Ovary (tissue), 10 donors: Measurements from ENCODE around the gene NOP53. TPM values are rescaled to one million over a fixed set of nuclear protein-coding genes. Genes with fewer than 3 reads are reported as not detected.

Experiments
- DNase-seq, 5 donors: peaks; one replicate each; pipeline ENCODE4 v3.0.0-alpha.2; 2019 to 2020
- H3K27ac ChIP-seq, 2 donors: fragments of 200-600 bp; one replicate each; pipeline versions ENCODE4 v1.5.1 to v1.8.0; 2019 to 2022
- H3K27me3 ChIP-seq: fragments of 200-600 bp; one replicate; pipeline ENCODE4 v1.8.0; 2022
- H3K36me3 ChIP-seq: fragments of 200-600 bp; sonication (generic); one replicate; pipeline ENCODE4 v1.5.1; 2019
- H3K4me1 ChIP-seq: one replicate; pipeline ENCODE4 v1.8.1; 2013; ENCODE audit warnings: mild to moderate bottlenecking, moderate library complexity; ENCODE audit not compliant: insufficient read depth
- H3K4me3 ChIP-seq: fragments of 200-600 bp; sonication (generic); one replicate; pipeline ENCODE4 v1.5.1; 2017
- H3K9me3 ChIP-seq, 2 donors: fragments of 200-600 bp in 1 of 2; sonication (generic) in 1 of 2; one replicate each; pipeline versions ENCODE4 v1.5.1 to v1.8.1; 2013 to 2019; ENCODE audit warnings: mild to moderate bottlenecking in 1 of 2, moderate library complexity in 1 of 2
- EP300 ChIP-seq: sonication (generic); formaldehyde crosslinking; IDR thresholded peaks from one replicate; pipeline ENCODE4 v1.6.1; 2017; ENCODE audit warnings: antibody characterized with exemption
- POLR2A ChIP-seq: fragments of 450-650 bp; IDR thresholded peaks from one replicate; pipeline ENCODE4 v1.6.1; 2017; ENCODE audit warnings: antibody characterized with exemption, mild to moderate bottlenecking, moderate library complexity
- WGBS, 3 donors: extraction: QIAGEN DNeasy Blood & Tissue Kit in 1 of 3; methylation state at CpG; one replicate each; pipeline versions ENCODE4 v1.1.5 to v1.1.7; 2013 to 2017; 5-methylcytosine and 5-hydroxymethylcytosine counted together
- intact Hi-C, 4 donors: fragments of 100-400 bp; cut with DNase I; formaldehyde crosslinking; loops; one replicate each; pipeline versions ENCODE4 v1.11.0 to v1.15.1; 2022 to 2023
- long read RNA-seq, 3 donors: library from polyadenylated mRNA in 2 of 3; unstranded in 2 of 3; transcript quantifications; one replicate each; pipeline ENCODE4 v2.0.0 and lab custom pipeline, GENCODE V29; 2021 to 2026
- polyA plus RNA-seq, 2 donors: library from polyadenylated mRNA; stranded (reverse); fragments of 200-250 nt in 1 of 2; fragments of 350-450 nt in 1 of 2; fragmentation: Illumina TruSeq in 1 of 2; extraction: RNeasy Lipid Tissue Mini Kit (QIAGEN cat#74804) in 1 of 2; gene quantifications; one replicate each; pipeline ENCODE4 v1.2.3, GENCODE V29; 2013 to 2014
- total RNA-seq, 7 donors: library from RNA; depleted of rRNA in 2 of 7; stranded (reverse); fragments of >200 nt in 2 of 7; fragmentation: NEBNext Ultra II Directional in 3 of 7; extraction: Animal tissue kit (Norgen Biotek cat#: 25700) in 3 of 7; gene quantifications; one replicate each; pipeline versions ENCODE4 v1.1.0 to v1.2.4, GENCODE V29; 2016 to 2023
- TF ChIP-seq, protein P1 (sequence below), 3 donors: fragments of 450-650 bp in 2 of 3; fragments of 200-600 bp in 1 of 3; IDR thresholded peaks; one replicate each; pipeline versions ENCODE4 v1.5.1 to v1.8.0; 2016 to 2022; ENCODE audit warnings: antibody characterized with exemption in 3 of 3, mild to moderate bottlenecking in 1 of 3
- donor health status: DM: no; HTN: no; CAD: no; lungs with moderate emphysema.
- donor health status: DM: no; HTN: no; CAD: no.
- donor health status: Bipolar disorder and iron deficiency.
- donor health status: DM: yes; HTN: yes; CAD: no.
- donor health status: DM: no; HTN: no; CAD: no.
- donor health status: DM: yes; HTN: yes; CAD: no.

Gene NOP53
- total RNA-seq (100 to 1,000 TPM; 645 to 985 (median 727) TPM), polyA plus RNA-seq (1,000 to 10,000 TPM in 1 of 2 donors, 100 to 1,000 TPM in 1; 591 to 1,198 TPM)
- long read RNA-seq, donor 1, transcript NOP53-206 (2 exons, 265 nt): minor isoform, 12 of 654 reads
- long read RNA-seq, donor 1, transcript NOP53-201 (13 exons, 1,528 nt): major isoform, 593 of 654 reads
- long read RNA-seq, donor 1, partial matches to known transcripts: 39 of 654 reads
- long read RNA-seq, donor 1, other reads (novel, unspliced or antisense): 9 of 654 reads
- long read RNA-seq, donor 2, transcript NOP53-201 (13 exons, 1,528 nt): major isoform, 115 of 160 reads
- long read RNA-seq, donor 2, partial matches to known transcripts: 41 of 160 reads
- long read RNA-seq, donor 2, other reads (novel, unspliced or antisense): 0 of 160 reads
- long read RNA-seq, donor 3, transcript NOP53-206 (2 exons, 265 nt): minor isoform, 469 of 1,646 reads
- long read RNA-seq, donor 3, transcript NOP53-201 (13 exons, 1,528 nt): major isoform, 1,001 of 1,646 reads
- long read RNA-seq, donor 3, partial matches to known transcripts: 156 of 1,646 reads
- long read RNA-seq, donor 3, other reads (novel, unspliced or antisense): 20 of 1,646 reads

DNA sequence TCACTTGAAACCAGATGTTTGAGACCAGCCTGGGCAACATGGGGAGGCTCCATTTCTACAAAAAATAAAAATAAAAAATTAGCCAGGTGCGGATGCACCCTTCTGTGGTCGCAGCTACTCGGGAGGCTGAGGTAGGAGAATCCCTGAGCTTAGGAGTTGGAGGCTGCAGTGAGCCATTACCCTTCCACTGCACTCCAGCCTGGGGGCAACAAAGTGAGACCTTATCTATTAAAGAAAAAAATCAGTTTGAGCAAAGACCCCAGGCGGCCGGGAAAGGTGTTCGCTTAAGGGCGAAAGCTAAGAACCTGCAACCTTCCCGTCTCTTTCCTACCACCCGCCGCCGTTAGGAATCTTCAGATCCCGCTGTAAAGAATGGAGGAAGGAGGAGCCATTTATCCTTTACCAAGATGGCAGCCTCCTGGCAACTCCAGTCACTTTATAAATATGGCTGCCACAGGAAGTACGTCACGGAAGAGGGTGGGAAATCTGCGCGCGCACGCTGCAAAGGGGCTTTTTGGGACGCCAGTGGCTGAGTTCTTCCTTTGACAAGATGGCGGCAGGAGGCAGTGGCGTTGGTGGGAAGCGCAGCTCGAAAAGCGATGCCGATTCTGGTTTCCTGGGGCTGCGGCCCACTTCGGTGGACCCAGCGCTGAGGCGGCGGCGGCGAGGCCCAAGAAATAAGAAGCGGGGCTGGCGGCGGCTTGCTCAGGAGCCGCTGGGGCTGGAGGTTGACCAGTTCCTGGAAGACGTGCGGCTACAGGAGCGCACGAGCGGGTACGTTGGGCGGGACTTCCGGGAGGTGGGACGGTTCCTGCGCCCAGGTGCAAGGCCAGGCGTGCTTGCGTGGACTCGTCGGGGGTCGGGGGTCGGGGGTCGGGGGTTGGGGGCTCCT is at the start of gene NOP53:
NOP53 (plus strand) TSS at position 537 of the 892 bp plus-strand sequence; CDS start at position 551, 14 bp downstream.
- intact Hi-C loops: loop anchor here in 1 of 4 donors (2.0 kb wide), 1 partner anchor 32 kb away; the partner anchor contains the start of gene EHD2
- WGBS, 3 donors: 3 to 4% (median 4%) methylated on average over 41 to 53 of the region's 53 CpGs
- no peaks in the 10 kb centered on the region for H3K36me3 ChIP-seq

DNA sequence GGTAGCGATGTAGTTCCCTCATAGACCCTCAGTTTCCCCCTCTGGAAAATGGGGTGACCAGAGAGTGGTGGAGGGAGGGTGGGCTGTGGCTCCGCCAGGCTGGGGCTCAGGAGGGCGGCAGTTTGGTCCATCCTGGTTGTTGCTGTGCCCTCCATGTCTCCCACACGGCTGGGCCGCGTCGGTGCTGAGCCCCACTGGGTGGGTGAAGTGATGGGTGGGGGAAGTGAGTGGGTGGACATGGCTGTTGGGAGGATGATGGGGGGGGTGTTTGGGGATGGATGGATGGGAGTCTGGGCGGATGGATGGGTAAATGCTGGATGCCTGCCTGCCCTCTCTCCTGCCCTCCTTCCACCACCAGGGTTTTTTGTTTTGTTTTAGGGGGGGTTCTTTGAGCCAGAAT is 48.7 kb upstream of the NOP53 start:
- H3K36me3 ChIP-seq: no peaks in the 10 kb centered on the region
- H3K4me3 ChIP-seq: no peak overlapping the region
- TF ChIP-seq, protein P1, sequence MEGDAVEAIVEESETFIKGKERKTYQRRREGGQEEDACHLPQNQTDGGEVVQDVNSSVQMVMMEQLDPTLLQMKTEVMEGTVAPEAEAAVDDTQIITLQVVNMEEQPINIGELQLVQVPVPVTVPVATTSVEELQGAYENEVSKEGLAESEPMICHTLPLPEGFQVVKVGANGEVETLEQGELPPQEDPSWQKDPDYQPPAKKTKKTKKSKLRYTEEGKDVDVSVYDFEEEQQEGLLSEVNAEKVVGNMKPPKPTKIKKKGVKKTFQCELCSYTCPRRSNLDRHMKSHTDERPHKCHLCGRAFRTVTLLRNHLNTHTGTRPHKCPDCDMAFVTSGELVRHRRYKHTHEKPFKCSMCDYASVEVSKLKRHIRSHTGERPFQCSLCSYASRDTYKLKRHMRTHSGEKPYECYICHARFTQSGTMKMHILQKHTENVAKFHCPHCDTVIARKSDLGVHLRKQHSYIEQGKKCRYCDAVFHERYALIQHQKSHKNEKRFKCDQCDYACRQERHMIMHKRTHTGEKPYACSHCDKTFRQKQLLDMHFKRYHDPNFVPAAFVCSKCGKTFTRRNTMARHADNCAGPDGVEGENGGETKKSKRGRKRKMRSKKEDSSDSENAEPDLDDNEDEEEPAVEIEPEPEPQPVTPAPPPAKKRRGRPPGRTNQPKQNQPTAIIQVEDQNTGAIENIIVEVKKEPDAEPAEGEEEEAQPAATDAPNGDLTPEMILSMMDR (IDR thresholded peaks at IDR 0.05): no peak
- TF ChIP-seq POLR2A (no peak), EP300 (no peak)
- H3K27ac ChIP-seq: no peak overlapping the region
- no peaks in the 10 kb centered on the region for H3K27me3 ChIP-seq
- no peaks in the 10 kb centered on the region for H3K9me3 ChIP-seq
- no peak for DNase-seq
- H3K4me1 ChIP-seq: no peaks in the 10 kb centered on the region
- WGBS, 3 donors: 81 to 84% (median 84%) methylated on average over 8 of the region's 8 CpGs
- intact Hi-C loops: loop anchor here (5.0 to 10.0 kb wide), 4 partner anchors 98 to 259 kb away; partner anchors contain the start of gene NAPA (in 1 of the 4)

More for the DNA sequence above, at the start of gene NOP53:
- Histone ChIP-seq H3K27me3 (no peaks in the 10 kb centered on the region), H3K4me1 (peaks cover 9% of the 10 kb centered on the region), H3K9me3 (no peaks in the 10 kb centered on the region), H3K4me3 (peak within 1 kb of the TSS; percentile 96), H3K27ac (peak within 1 kb of the TSS; percentile 78 to 97)
- TF ChIP-seq, protein P1 (IDR thresholded peaks at IDR 0.05): peak in 2 of 3 donors; percentile 26 to 41
- TF ChIP-seq POLR2A: peak; percentile 68
- no peak for TF ChIP-seq EP300
- DNase-seq: peak; percentile 96 to 99 (median 98)

DNA sequence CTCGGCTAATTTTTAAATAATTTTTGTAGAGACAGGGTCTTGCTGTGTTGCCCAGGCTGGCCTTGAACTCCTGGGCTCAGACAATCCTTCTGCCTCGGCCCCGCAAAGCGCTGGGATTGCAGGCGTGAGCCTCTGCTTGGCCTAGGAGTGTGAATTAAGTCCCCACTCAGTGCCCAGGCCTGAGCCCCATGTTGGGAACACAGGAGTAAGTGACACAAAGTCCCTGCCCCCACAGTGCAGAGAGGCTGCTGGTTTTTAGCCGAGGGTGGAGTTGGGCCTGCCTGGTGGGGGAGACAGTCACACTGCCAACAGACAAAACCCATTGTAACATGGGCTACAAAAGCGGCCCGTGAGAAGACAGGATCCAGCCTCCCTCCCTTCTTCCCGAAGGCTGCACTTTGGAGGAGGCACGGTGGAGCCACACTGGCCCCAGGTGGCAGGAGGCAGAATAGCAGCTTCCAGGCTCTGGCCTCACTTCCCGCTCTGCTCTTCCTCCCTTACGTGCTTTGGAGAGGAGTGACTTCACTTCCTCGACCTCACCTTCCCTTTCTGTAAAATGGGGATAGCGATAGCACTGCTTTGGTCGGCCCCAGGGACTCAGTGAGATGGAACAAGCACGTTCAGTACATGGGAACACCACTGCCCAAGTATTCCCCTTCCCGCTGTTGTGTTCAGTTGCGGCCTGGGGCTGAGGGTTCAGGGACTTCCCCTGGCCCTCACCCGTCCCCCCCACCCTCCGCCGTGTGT is 47.3 kb upstream of the NOP53 start:
- intact Hi-C loops: loop anchor here (2.0 to 10.0 kb wide), 5 partner anchors 97 to 261 kb away; partner anchors contain the start of gene NAPA (in 1 of the 4)
- Histone ChIP-seq H3K4me3 (no peak overlapping the region), H3K9me3 (no peaks in the 10 kb centered on the region), H3K27me3 (no peaks in the 10 kb centered on the region), H3K4me1 (no peaks in the 10 kb centered on the region), H3K36me3 (no peaks in the 10 kb centered on the region), H3K27ac (no peak overlapping the region)
- 36 to 41% (median 40%) methylated on average over 21 of the region's 21 CpGs for WGBS, 3 donors
- TF ChIP-seq POLR2A (peak; percentile 15), EP300 (no peak)
- TF ChIP-seq, protein P1 (IDR thresholded peaks at IDR 0.05): peak; percentile 92 to 96 (median 95)
- DNase-seq: peak; percentile 68 to 84 (median 81)
